HT-29 (cell line): ENCODE data around the gene ABCG1. TPM values are rescaled to one million over a fixed set of nuclear protein-coding genes. Genes with fewer than 3 reads are reported as not detected.

Source experiments
- DNase-seq: peaks from one replicate; pipeline ENCODE4 v3.0.0-alpha.2; 2015; ENCODE audit warnings: low spot score
- total RNA-seq: library from RNA; depleted of rRNA; stranded (reverse); fragments of >200 nt; shearing (Covaris generic); gene quantifications from 2 replicates; pipeline ENCODE4 v1.2.3, GENCODE V29; 2014

Gene ABCG1
- total RNA-seq, 1 experiment from 2014 or later: 5.7 TPM

DNA sequence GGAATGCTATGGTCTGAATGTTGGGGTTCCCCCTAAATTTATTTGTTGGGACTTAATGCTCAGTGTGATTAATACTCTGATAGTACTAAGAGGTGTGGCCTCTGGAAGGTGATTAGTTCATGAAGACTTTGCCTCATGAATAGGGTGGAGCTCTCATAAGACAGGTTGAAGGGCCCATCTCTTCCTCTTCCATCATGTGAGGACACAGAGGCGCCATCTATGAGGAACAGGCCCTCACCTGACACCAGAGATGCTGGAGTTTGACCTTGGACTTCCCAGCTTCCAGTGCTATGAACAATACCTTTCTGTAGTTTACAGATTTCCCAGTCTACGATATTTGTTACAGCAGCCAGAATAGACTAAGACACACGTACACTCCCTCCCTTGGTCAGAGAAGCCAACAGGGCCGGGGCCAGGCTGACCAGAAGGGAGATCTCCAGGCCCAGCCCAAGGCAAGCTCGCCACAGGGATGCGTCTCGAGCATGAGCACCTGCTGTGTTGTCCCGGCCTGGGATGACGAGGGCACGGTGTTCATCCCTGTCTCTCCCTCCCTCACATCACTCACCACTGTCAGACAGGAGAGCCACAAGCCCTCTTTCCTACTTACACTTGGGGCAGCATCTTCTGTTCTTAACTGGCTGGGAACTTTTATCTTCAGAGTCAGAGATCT is 4.7 kb upstream of the ABCG1 start:
- DNase-seq: no peak

GRCh38 chr21:42214921-42215320 is 4.0 kb upstream of the ABCG1 start:
- no peak for DNase-seq

GRCh38 chr21:42215942-42216725 is 2.8 kb upstream of the ABCG1 start:
- DNase-seq: no peak

GRCh38 chr21:42216726-42217572 is 2.0 kb upstream of the ABCG1 start:
- DNase-seq: no peak

DNA sequence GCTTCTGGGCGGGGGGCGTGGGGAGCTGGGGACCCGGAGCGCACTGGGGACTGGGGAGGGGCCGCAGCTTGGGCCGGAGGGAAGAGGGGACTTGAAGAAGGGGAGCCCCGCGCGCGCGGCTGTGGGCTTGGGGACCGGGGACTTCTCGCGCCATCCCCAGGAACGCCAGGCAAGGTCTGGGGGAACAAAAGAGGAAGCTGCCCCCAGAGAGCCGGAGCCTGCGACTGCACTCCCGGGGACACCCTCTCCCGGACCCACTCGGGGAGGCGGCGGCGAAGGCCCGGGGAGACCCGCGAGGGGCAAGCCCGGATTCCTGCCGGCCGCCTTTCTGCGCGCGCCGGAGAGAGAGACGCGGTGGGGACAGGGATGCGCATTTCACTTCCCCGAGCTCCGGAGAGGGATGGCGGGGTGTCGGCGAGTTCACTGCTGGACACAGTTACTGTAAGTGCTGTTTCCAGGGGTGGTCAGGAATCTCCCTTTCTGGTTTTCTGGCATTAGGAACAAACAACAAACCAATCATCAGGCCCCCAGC is 732 bp downstream of the ABCG1 start:
- DNase-seq: no peak

- DNase-seq: peak; percentile 84
These were observed 1.3 kb downstream of the ABCG1 start for GRCh38 chr21:42220138-42220701.

- DNase-seq: no peak
These were observed 2.8 kb downstream of the ABCG1 start for GRCh38 chr21:42221581-42222345.

GRCh38 chr21:42222386-42222785 is 3.4 kb downstream of the ABCG1 start:
- no peak for DNase-seq

- no peak for DNase-seq
These were observed 4.0 kb downstream of the ABCG1 start for GRCh38 chr21:42222821-42223390.

GRCh38 chr21:42223826-42224575 is 5.1 kb downstream of the ABCG1 start:
- no peak for DNase-seq

GRCh38 chr21:42225042-42225441 is 6.1 kb downstream of the ABCG1 start:
- no peak for DNase-seq

DNA sequence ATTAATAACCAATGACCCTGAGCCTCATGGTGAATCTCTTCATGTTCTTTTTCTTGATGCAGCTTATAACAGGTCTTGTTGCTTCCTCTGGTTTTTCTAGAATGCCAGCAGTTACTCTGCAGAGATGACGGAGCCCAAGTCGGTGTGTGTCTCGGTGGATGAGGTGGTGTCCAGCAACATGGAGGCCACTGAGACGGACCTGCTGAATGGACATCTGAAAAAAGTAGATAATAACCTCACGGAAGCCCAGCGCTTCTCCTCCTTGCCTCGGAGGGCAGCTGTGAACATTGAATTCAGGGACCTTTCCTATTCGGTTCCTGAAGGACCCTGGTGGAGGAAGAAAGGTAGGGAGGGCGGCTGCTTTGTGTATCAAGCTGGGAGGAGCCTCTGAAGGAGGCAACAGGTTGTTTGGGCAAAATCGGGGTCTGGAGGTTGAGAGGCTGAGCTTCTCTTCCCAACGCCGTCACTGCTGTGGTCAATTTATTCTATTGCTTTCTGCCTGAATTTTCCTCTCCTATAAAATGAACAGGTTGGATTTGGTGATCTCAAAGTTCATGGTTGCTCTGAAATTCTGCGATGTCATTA is 6.7 kb downstream of the ABCG1 start:
- DNase-seq: no peak

DNA sequence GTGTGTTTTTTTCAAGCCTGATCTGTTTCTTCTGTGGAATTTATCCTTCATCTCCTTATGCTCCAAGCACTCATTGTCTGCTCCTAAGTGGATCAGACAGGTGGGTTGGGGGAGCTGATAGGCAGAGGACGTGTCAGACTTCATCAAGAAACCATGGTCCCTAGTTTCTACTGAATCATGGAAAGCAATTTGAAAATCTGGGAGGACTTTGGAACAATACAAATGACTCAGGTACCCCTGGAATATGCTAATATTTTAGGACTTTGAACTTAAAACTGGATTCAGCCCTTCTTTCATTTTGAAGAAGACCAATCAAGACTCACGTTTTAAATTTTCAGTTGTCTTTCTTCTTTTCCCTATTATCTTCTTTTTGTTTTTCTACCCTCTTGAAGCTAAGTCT is 7.7 kb downstream of the ABCG1 start:
- no peak for DNase-seq

DNA sequence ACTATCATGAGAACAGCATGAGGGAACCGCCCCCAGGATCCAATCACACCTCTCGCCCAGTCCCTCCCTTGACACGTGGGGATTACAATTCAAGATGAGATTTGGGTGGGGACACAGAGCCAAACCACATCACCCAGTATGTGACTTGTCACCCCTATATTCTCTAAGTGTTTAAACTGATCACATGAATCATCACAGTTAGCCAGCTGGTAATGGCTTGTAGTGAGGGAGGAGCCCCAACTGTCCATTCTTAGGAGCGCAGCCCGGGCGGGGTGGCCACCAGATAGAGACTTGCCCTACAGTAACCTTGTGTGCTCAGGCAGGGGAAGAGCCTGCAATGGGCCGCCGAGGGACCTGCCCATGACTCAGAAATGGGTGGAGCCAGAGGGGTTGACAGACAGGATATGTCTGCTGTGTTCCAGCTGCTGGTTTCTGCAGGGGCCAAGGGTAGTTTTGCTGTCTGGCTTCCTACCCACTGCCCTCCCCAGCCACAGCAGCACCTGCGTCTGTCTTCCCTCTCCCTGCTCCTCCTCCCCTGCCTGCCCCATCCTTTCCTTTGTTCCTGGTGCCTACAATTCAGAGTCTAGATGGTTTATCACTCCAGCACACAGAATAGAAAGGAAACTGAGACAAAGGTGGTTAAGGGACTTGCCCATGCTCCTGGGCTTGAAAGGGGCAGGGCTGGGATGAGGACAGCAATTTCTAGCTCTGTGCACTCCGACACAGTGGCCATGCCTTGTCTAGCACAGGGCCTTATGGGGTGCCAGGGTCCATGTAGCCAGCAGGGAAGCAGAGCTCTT is 9.2 kb downstream of the ABCG1 start:
- peak; percentile 95 for DNase-seq

- no peak for DNase-seq
These were observed 9.8 kb downstream of the ABCG1 start for GRCh38 chr21:42228709-42229220.

DNA sequence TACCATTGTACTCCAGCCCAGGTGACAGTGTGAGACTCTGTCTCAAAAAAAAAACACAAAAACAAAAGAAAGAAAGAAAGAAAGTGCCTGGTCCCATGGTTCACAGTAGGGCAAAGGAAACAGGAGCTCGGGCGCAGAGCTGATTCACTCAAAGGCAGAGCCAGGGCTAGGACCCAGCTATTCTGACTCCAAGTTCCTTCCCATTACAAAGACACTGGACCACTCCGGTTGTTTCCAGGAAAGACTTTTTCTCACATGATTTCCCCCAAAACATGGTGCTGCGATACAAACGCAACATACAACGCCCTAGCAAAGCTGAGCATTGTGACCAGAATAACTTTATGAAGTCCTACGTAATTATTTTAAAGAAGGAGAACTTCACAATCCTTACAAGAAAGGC is 10.7 kb downstream of the ABCG1 start:
- DNase-seq: no peak

GRCh38 chr21:42230178-42230577 is 11.2 kb downstream of the ABCG1 start:
- DNase-seq: no peak

DNA sequence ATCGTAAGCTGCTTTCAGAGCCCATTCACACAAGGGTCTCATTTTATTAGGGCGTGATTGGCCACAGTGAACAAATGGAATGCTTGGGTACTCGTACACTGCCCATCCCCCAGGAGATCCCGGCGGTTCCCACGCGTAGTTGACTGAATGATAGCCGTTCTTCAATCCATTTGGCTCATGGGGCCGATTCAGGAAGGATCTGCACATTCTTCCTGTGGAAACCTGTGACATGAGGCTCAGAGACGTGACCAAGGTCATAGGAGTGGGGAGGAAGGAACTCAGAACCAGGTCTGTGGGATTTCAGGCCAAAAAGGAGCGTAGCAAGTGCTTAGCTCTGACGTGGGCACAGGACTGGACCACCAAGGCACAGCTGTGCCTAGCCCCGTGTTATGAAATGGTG is 11.7 kb downstream of the ABCG1 start:
- DNase-seq: no peak
